ENCODE measurements around the gene AIM2.
"Not testable (repeated sequence)": the region's sequence is repeated elsewhere in the genome, so short reads cannot be mapped to it uniquely, and the experiment has no call there.

The AIM2 gene

GRCh38 chr1:159076438-159077119 is at the start of gene AIM2:
Gene AIM2, minus strand, starts transcription at chr1:159076766. Its CDS starts 3,267 bp downstream, at chr1:159073499.
- peak; percentile 56 for DNase-seq (ENCODE audit: low read depth, low spot score)

- no peak for DNase-seq (ENCODE audit: low read depth, low spot score)
Observed at GRCh38 chr1:159123587-159123986, 47.0 kb upstream of the AIM2 start.

- DNase-seq (ENCODE audit: low read depth, low spot score), result no peak
Observed at GRCh38 chr1:159122005-159122621, 45.5 kb upstream of the AIM2 start.

GRCh38 chr1:159121526-159121925 is 45.0 kb upstream of the AIM2 start:
- DNase-seq (ENCODE audit: low read depth, low spot score), result no peak

GRCh38 chr1:159120317-159120716 is 43.8 kb upstream of the AIM2 start:
- DNase-seq (ENCODE audit: low read depth, low spot score), result no peak

GRCh38 chr1:159113596-159114433 is 37.2 kb upstream of the AIM2 start:
- DNase-seq (ENCODE audit: low read depth, low spot score), result no peak

GRCh38 chr1:159103021-159103420 is 26.5 kb upstream of the AIM2 start:
- not testable (repeated sequence) for DNase-seq (ENCODE audit: low read depth, low spot score)

GRCh38 chr1:159100589-159100988 is 24.0 kb upstream of the AIM2 start:
- no peak for DNase-seq (ENCODE audit: low read depth, low spot score)

GRCh38 chr1:159098596-159098995 is 22.0 kb upstream of the AIM2 start:
- no peak for DNase-seq (ENCODE audit: low read depth, low spot score)

- no peak for DNase-seq (ENCODE audit: low read depth, low spot score)
Observed at GRCh38 chr1:159092036-159092760, 15.6 kb upstream of the AIM2 start.

GRCh38 chr1:159091607-159092031 is 15.1 kb upstream of the AIM2 start:
- DNase-seq (ENCODE audit: low read depth, low spot score), result no peak

- DNase-seq (ENCODE audit: low read depth, low spot score), result no peak
Observed at GRCh38 chr1:159091180-159091560, 14.6 kb upstream of the AIM2 start.

GRCh38 chr1:159090286-159091179 is 14.0 kb upstream of the AIM2 start:
- DNase-seq (ENCODE audit: low read depth, low spot score), result no peak

GRCh38 chr1:159089184-159089791 is 12.7 kb upstream of the AIM2 start:
- DNase-seq (ENCODE audit: low read depth, low spot score), result peak; percentile 4

- DNase-seq (ENCODE audit: low read depth, low spot score), result no peak
Observed at GRCh38 chr1:159088546-159089183, 12.1 kb upstream of the AIM2 start.

GRCh38 chr1:159088050-159088449 is 11.5 kb upstream of the AIM2 start:
- no peak for DNase-seq (ENCODE audit: low read depth, low spot score)

GRCh38 chr1:159084867-159085266 is 8.3 kb upstream of the AIM2 start:
- DNase-seq (ENCODE audit: low read depth, low spot score), result no peak

- DNase-seq (ENCODE audit: low read depth, low spot score), result no peak
Observed at GRCh38 chr1:159084152-159084551, 7.6 kb upstream of the AIM2 start.

- no peak for DNase-seq (ENCODE audit: low read depth, low spot score)
Observed at GRCh38 chr1:159083013-159083412, 6.4 kb upstream of the AIM2 start.

- no peak for DNase-seq (ENCODE audit: low read depth, low spot score)
Observed at GRCh38 chr1:159081626-159082025, 5.1 kb upstream of the AIM2 start.

All from activated CD4-positive, CD25-positive, alpha-beta regulatory T cell treated with anti-CD3 and anti-CD28 coated beads, Interleukin-2, amount 50 U/mL, for 16 hours (primary cell).